Neural progenitor cell (in vitro differentiated cells): Measurements from ENCODE around the gene BAX. TPM values are rescaled to one million over a fixed set of nuclear protein-coding genes. Genes with fewer than 3 reads are reported as not detected.
"Not testable (repeated sequence)": the region's sequence is repeated elsewhere in the genome, so short reads cannot be mapped to it uniquely, and the experiment has no call there.

Experiments
- DNase-seq: peaks from one replicate; pipeline ENCODE4 v3.0.0-alpha.2; 2016; ENCODE audit warnings: low spot score
- H2AFZ ChIP-seq: fragments of 200-600 bp; sonication (generic); replicated peaks from 2 replicates; pipeline ENCODE4 v1.6.1; 2016; ENCODE audit warnings: antibody characterized with exemption
- H3F3A ChIP-seq: fragments of 200-600 bp; sonication (generic); 2 replicates; pipeline ENCODE4 v1.6.1; 2016; ENCODE audit warnings: antibody characterized with exemption, low read depth
- H3K27ac ChIP-seq: fragments of 200-600 bp; sonication (generic); 2 replicates; pipeline ENCODE4 v1.5.1; 2016; ENCODE audit warnings: mild to moderate bottlenecking
- H3K27me3 ChIP-seq: fragments of 200-600 bp; sonication (generic); 2 replicates; pipeline ENCODE4 v1.6.1; 2016; ENCODE audit warnings: mild to moderate bottlenecking, moderate library complexity
- H3K36me3 ChIP-seq: fragments of 200-600 bp; sonication (generic); 2 replicates; pipeline ENCODE4 v1.5.1; 2016
- H3K4me1 ChIP-seq: fragments of 200-600 bp; sonication (generic); 2 replicates; pipeline ENCODE4 v1.6.1; 2016; ENCODE audit warnings: mixed run types
- H3K4me2 ChIP-seq: fragments of 200-600 bp; sonication (generic); 2 replicates; pipeline ENCODE4 v1.6.1; 2016
- H3K4me3 ChIP-seq: fragments of 200-600 bp; sonication (generic); 2 replicates; pipeline ENCODE4 v1.5.1; 2016
- H3K79me2 ChIP-seq: fragments of 200-600 bp; sonication (generic); 2 replicates; pipeline ENCODE4 v1.6.1; 2016; ENCODE audit warnings: low read depth
- H3K9ac ChIP-seq: fragments of 200-600 bp; sonication (generic); 2 replicates; pipeline ENCODE4 v1.6.1; 2016
- H3K9me3 ChIP-seq: fragments of 200-600 bp; sonication (generic); 2 replicates; pipeline ENCODE4 v1.5.1; 2016; ENCODE audit warnings: low read depth
- H4K20me1 ChIP-seq: fragments of 200-600 bp; sonication (generic); 2 replicates; pipeline ENCODE4 v1.6.1; 2016; ENCODE audit warnings: low read depth
- H3K27ac Mint-ChIP-seq: 3 replicates; pipeline ENCODE4 v1.8.0; 2021; ENCODE audit warnings: mixed read lengths
- H3K27me3 Mint-ChIP-seq: 2 replicates; pipeline ENCODE4 v1.8.0; 2022; ENCODE audit warnings: low read depth, mild to moderate bottlenecking, inconsistent platforms, moderate library complexity, mixed read lengths; ENCODE audit not compliant: insufficient read depth
- H3K36me3 Mint-ChIP-seq: 3 replicates; pipeline ENCODE4 v1.8.0; 2021; ENCODE audit warnings: mixed read lengths
- H3K4me1 Mint-ChIP-seq: 3 replicates; pipeline ENCODE4 v1.8.0; 2021; ENCODE audit warnings: mixed read lengths
- H3K4me3 Mint-ChIP-seq: 3 replicates; pipeline ENCODE4 v1.8.0; 2021; ENCODE audit warnings: mild to moderate bottlenecking, moderate library complexity, mixed read lengths
- H3K9me3 Mint-ChIP-seq: 3 replicates; pipeline ENCODE4 v1.8.0; 2020; ENCODE audit warnings: mixed read lengths
- CTCF ChIP-seq: fragments of 200-600 bp; sonication (generic); IDR thresholded peaks from 2 replicates; pipeline ENCODE4 v1.5.1; 2017; ENCODE audit warnings: antibody characterized with exemption, mild to moderate bottlenecking
- EZH2 ChIP-seq: fragments of 200-600 bp; sonication (generic); IDR thresholded peaks from 2 replicates; pipeline ENCODE4 v1.6.1; 2017; ENCODE audit warnings: antibody characterized with exemption, mild to moderate bottlenecking, moderate library complexity
- EZH2phosphoT487 ChIP-seq: fragments of 200-600 bp; sonication (generic); IDR thresholded peaks from 2 replicates; pipeline ENCODE4 v1.6.1; 2017; ENCODE audit warnings: antibody characterized with exemption
- total RNA-seq: library from RNA; depleted of rRNA; stranded (reverse); fragments of >200 nt; gene quantifications from 2 replicates; pipeline ENCODE4 v1.2.3, GENCODE V29; 2015; ENCODE audit warnings: low replicate concordance

The BAX gene
- total RNA-seq = 35.8 and 79.2 TPM in 2 replicates

GRCh38 chr19:48954595-48955307, at the start of gene BAX:
TSS of gene BAX (plus strand) at chr19:48954875. CDS start at chr19:48954929, 54 bp downstream.
- H4K20me1 ChIP-seq = no peaks in the 10 kb centered on the region
- H3K79me2 ChIP-seq = peaks cover 24% of the 10 kb centered on the region
- no peak for TF ChIP-seq EZH2
- peak within 1 kb of the TSS; percentile 87 for H3K9ac ChIP-seq
- peak within 1 kb of the TSS; percentile 95 for H3K4me2 ChIP-seq
- H3K36me3 ChIP-seq = peaks cover 3% of the 10 kb centered on the region
- H3K36me3 Mint-ChIP-seq = peaks cover 9% of the 10 kb centered on the region
- H3K27ac ChIP-seq = no peak within 1 kb of the TSS
- no peaks in the 10 kb centered on the region for H3K27me3 ChIP-seq
- peaks cover 10% of the 10 kb centered on the region for H3F3A ChIP-seq
- H3K4me3 Mint-ChIP-seq = peak within 1 kb of the TSS; percentile 85
- H3K27me3 Mint-ChIP-seq = peaks cover 2% of the 10 kb centered on the region
- H3K4me1 Mint-ChIP-seq = peaks cover 10% of the 10 kb centered on the region
- H3K9me3 ChIP-seq = no peaks in the 10 kb centered on the region
- peak; percentile 99 for DNase-seq
- H3K9me3 Mint-ChIP-seq = no peaks in the 10 kb centered on the region
- peak within 1 kb of the TSS; percentile 81 for H2AFZ ChIP-seq
- H3K4me1 ChIP-seq = peaks cover 8% of the 10 kb centered on the region
- peak within 1 kb of the TSS; percentile 62 for H3K27ac Mint-ChIP-seq
- H3K4me3 ChIP-seq = peak within 1 kb of the TSS; percentile 97

GRCh38 chr19:48905664-48906063, 49.0 kb upstream of the BAX start:
- Mint-ChIP-seq H3K4me1 (peaks cover 7% of the 10 kb centered on the region), H3K36me3 (peaks cover 20% of the 10 kb centered on the region), H3K27me3 (peaks cover 2% of the 10 kb centered on the region), H3K4me3 (no peak overlapping the region), H3K9me3 (no peaks in the 10 kb centered on the region), H3K27ac (no peak overlapping the region)
- Histone ChIP-seq H3K4me2 (no peak overlapping the region), H3K9me3 (no peaks in the 10 kb centered on the region), H2AFZ (no peak overlapping the region), H3K27me3 (no peaks in the 10 kb centered on the region), H3F3A (no peaks in the 10 kb centered on the region), H3K27ac (no peak overlapping the region), H3K36me3 (no peaks in the 10 kb centered on the region), H4K20me1 (peaks cover 4% of the 10 kb centered on the region), H3K4me3 (no peak overlapping the region), H3K9ac (no peak overlapping the region), H3K79me2 (peaks cover 19% of the 10 kb centered on the region), H3K4me1 (no peaks in the 10 kb centered on the region)
- TF ChIP-seq EZH2phosphoT487 (no peak), EZH2 (no peak), CTCF (no peak)
- DNase-seq = no peak

- H3K36me3 ChIP-seq = no peaks in the 10 kb centered on the region
- H2AFZ ChIP-seq = no peak overlapping the region
- no peak for DNase-seq
- no peaks in the 10 kb centered on the region for H3K27me3 ChIP-seq
- Mint-ChIP-seq H3K36me3 (peaks cover 25% of the 10 kb centered on the region), H3K9me3 (no peaks in the 10 kb centered on the region), H3K27ac (no peak overlapping the region), H3K4me3 (no peak overlapping the region), H3K4me1 (peaks cover 2% of the 10 kb centered on the region), H3K27me3 (peaks cover 2% of the 10 kb centered on the region)
- H3K4me3 ChIP-seq = no peak overlapping the region
- no peaks in the 10 kb centered on the region for H3K9me3 ChIP-seq
- no peak for TF ChIP-seq EZH2phosphoT487
- no peak for TF ChIP-seq EZH2
- TF ChIP-seq CTCF = no peak
- H3F3A ChIP-seq = no peaks in the 10 kb centered on the region
- no peaks in the 10 kb centered on the region for H3K4me1 ChIP-seq
- H3K79me2 ChIP-seq = peaks cover 12% of the 10 kb centered on the region
- no peak overlapping the region for H3K9ac ChIP-seq
- H3K27ac ChIP-seq = no peak overlapping the region
- no peak overlapping the region for H3K4me2 ChIP-seq
- H4K20me1 ChIP-seq = peaks cover 3% of the 10 kb centered on the region
Observed at GRCh38 chr19:48906324-48906723, 48.4 kb upstream of the BAX start.

- Histone ChIP-seq H3K4me1 (no peaks in the 10 kb centered on the region), H3K9me3 (no peaks in the 10 kb centered on the region), H3K4me2 (no peak overlapping the region), H3K4me3 (no peak overlapping the region), H3K36me3 (no peaks in the 10 kb centered on the region), H4K20me1 (no peaks in the 10 kb centered on the region), H3K27me3 (no peaks in the 10 kb centered on the region), H3F3A (no peaks in the 10 kb centered on the region), H3K27ac (no peak overlapping the region), H3K9ac (no peak overlapping the region), H2AFZ (no peak overlapping the region), H3K79me2 (no peaks in the 10 kb centered on the region)
- no peaks in the 10 kb centered on the region for H3K9me3 Mint-ChIP-seq
- TF ChIP-seq EZH2 (no peak), CTCF (no peak)
- H3K4me3 Mint-ChIP-seq = no peak overlapping the region
- no peak for DNase-seq
- peaks cover 25% of the 10 kb centered on the region for H3K36me3 Mint-ChIP-seq
- no peaks in the 10 kb centered on the region for H3K4me1 Mint-ChIP-seq
- peaks cover 2% of the 10 kb centered on the region for H3K27me3 Mint-ChIP-seq
- no peak overlapping the region for H3K27ac Mint-ChIP-seq
Observed at GRCh38 chr19:48907671-48908070, 47.0 kb upstream of the BAX start.

GRCh38 chr19:48909424-48910077, 45.1 kb upstream of the BAX start:
- not testable (repeated sequence) for H3K9me3 Mint-ChIP-seq, H3K27ac ChIP-seq, H3K4me1 Mint-ChIP-seq, H3F3A ChIP-seq, H3K4me2 ChIP-seq, H3K4me1 ChIP-seq, H3K9ac ChIP-seq, H3K4me3 ChIP-seq, H3K27me3 Mint-ChIP-seq, DNase-seq, H3K27me3 ChIP-seq, H2AFZ ChIP-seq, H4K20me1 ChIP-seq, H3K79me2 ChIP-seq, H3K4me3 Mint-ChIP-seq, H3K27ac Mint-ChIP-seq, H3K36me3 ChIP-seq, H3K9me3 ChIP-seq
- H3K36me3 Mint-ChIP-seq = peaks cover 36% of the 10 kb centered on the region
